Gastroesophageal sphincter (tissue), 4 donors: ENCODE data around the gene COX19. TPM values are rescaled to one million over a fixed set of nuclear protein-coding genes. Genes with fewer than 3 reads are reported as not detected.
A peak's percentile ranks its signal among the peaks of the same experiment; 100 is the strongest.

Experiments used
- ATAC-seq: fragments of 150-250 bp; one replicate; pipeline ENCODE4 v1.9.1; 2016; ENCODE audit warnings: mild to moderate bottlenecking, moderate library complexity
- H3K27ac ChIP-seq, 4 donors: fragments of 200-600 bp; sonication (generic) in 3 of 4; 1 replicate in 3 of 4; 2 replicates in 1 of 4; pipeline ENCODE4 v1.5.1; 2016 to 2019
- H3K27me3 ChIP-seq: fragments of 200-600 bp; sonication (generic); one replicate; pipeline ENCODE4 v1.5.1; 2019
- H3K36me3 ChIP-seq, 2 donors: fragments of 200-600 bp; sonication (generic); one replicate each; pipeline ENCODE4 v1.5.1; 2019; ENCODE audit warnings: control low read depth in 1 of 2
- H3K4me1 ChIP-seq, 3 donors: fragments of 200-600 bp; sonication (generic); 1 replicate in 2 of 3; 2 replicates in 1 of 3; pipeline ENCODE4 v1.5.1; 2016 to 2019; ENCODE audit warnings: control low read depth in 2 of 3
- H3K4me3 ChIP-seq, 2 donors: fragments of 200-600 bp; sonication (generic); one replicate each; pipeline ENCODE4 v1.5.1; 2019; ENCODE audit warnings: mild to moderate bottlenecking in 1 of 2, moderate library complexity in 1 of 2
- H3K9me3 ChIP-seq, 3 donors: fragments of 200-600 bp; sonication (generic); one replicate each; pipeline ENCODE4 v1.5.1; 2017 to 2019; ENCODE audit warnings: control low read depth in 2 of 3
- EP300 ChIP-seq: sonication (generic); formaldehyde crosslinking; IDR thresholded peaks from one replicate; pipeline ENCODE4 v1.6.1; 2017; ENCODE audit warnings: antibody characterized with exemption, mild to moderate bottlenecking
- POLR2A ChIP-seq, 2 donors: fragments of 450-650 bp; IDR thresholded peaks; one replicate each; pipeline ENCODE4 v1.6.1; 2017; ENCODE audit warnings: antibody characterized with exemption in 2 of 2, mild to moderate bottlenecking in 2 of 2, moderate library complexity in 1 of 2
- POLR2AphosphoS5 ChIP-seq: sonication (generic); formaldehyde crosslinking; IDR thresholded peaks from one replicate; pipeline ENCODE4 v1.6.1; 2017; ENCODE audit warnings: antibody characterized with exemption
- WGBS, 2 donors: methylation state at CpG; one replicate each; pipeline ENCODE4 v1.1.5; 2018; ENCODE audit warnings: low coverage in 1 of 2; 5-methylcytosine and 5-hydroxymethylcytosine counted together
- total RNA-seq, 4 donors: library from RNA; depleted of rRNA; stranded (reverse); fragments of >200 nt; gene quantifications; one replicate each; pipeline ENCODE4 v1.1.0, GENCODE V29; 2016
- TF ChIP-seq, protein P1 (sequence below), 4 experiments: fragments of 200-600 bp in 2 of 4; fragments of 450-650 bp in 2 of 4; sonication (generic) in 1 of 4; IDR thresholded peaks; one replicate each; pipeline ENCODE4 v1.5.1; 2017 to 2019; ENCODE audit warnings: antibody characterized with exemption in 4 of 4, mild to moderate bottlenecking in 2 of 4, moderate library complexity in 2 of 4

COX19 gene
- total RNA-seq, 4 donors from 2014 or later = 6.0 to 16.7 (median 12.0) TPM

- Histone ChIP-seq H3K9me3 (no peaks in the 10 kb centered on the region), H3K4me3 (no peak overlapping the region), H3K4me1 (peaks cover 0 to 58% (median 2%) of the 10 kb centered on the region in 3 donors), H3K27ac (peak overlapping the region in 1 of 4 donors; percentile 73), H3K27me3 (no peaks in the 10 kb centered on the region), H3K36me3 (peaks cover 0 to 6% of the 10 kb centered on the region in 2 donors)
- no CpG with 5 or more reads among the region's 36 CpGs for WGBS, 2 donors
- ATAC-seq = no peak
- TF ChIP-seq EP300 = no peak
- TF ChIP-seq, protein P1, sequence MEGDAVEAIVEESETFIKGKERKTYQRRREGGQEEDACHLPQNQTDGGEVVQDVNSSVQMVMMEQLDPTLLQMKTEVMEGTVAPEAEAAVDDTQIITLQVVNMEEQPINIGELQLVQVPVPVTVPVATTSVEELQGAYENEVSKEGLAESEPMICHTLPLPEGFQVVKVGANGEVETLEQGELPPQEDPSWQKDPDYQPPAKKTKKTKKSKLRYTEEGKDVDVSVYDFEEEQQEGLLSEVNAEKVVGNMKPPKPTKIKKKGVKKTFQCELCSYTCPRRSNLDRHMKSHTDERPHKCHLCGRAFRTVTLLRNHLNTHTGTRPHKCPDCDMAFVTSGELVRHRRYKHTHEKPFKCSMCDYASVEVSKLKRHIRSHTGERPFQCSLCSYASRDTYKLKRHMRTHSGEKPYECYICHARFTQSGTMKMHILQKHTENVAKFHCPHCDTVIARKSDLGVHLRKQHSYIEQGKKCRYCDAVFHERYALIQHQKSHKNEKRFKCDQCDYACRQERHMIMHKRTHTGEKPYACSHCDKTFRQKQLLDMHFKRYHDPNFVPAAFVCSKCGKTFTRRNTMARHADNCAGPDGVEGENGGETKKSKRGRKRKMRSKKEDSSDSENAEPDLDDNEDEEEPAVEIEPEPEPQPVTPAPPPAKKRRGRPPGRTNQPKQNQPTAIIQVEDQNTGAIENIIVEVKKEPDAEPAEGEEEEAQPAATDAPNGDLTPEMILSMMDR (IDR thresholded peaks at IDR 0.05) = no peak
- TF ChIP-seq POLR2AphosphoS5 = no peak
- TF ChIP-seq POLR2A (IDR thresholded peaks at IDR 0.05) = no peak
These were observed 53.6 kb downstream of the COX19 start for GRCh38 chr7:921581-922333.

DNA sequence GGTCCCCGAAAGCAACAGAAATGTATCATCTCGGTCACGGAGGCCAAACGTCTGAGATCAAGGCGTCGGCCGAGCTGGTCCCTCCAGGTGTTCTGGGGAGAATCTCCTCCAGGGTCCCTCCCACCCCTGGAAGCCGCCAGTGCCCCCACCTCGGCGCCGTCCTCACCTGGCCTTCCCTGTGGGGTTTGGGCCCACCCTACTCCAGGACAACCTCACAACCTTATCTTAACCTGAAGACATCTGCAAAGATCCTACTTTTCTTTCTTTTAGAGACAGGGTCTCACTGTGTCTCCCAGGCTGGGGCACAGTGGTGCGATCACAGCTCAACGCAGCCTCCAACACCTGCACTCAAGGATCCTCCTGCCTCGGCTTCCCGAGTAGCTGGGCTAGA lies 54.3 kb downstream of the COX19 start:
- Histone ChIP-seq H3K36me3 (peaks cover 0 to 6% of the 10 kb centered on the region in 2 donors), H3K27ac (no peak overlapping the region)

GRCh38 chr7:920351-921070 lies 54.8 kb downstream of the COX19 start:
- WGBS, 2 donors = no CpG with 5 or more reads among the region's 40 CpGs
- peaks cover 0 to 56% (median 8%) of the 10 kb centered on the region in 3 donors for H3K4me1 ChIP-seq

More for the DNA sequence above, 54.3 kb downstream of the COX19 start:
- Histone ChIP-seq H3K27me3 (no peaks in the 10 kb centered on the region), H3K9me3 (no peaks in the 10 kb centered on the region), H3K4me1 (peaks cover 0 to 59% (median 8%) of the 10 kb centered on the region in 3 donors), H3K4me3 (no peak overlapping the region)
- WGBS, 2 donors = 93 to 100% methylated on average over 2 to 3 of the region's 15 CpGs
- no peak for ATAC-seq
- no peak for TF ChIP-seq POLR2AphosphoS5
- TF ChIP-seq POLR2A (IDR thresholded peaks at IDR 0.05) = no peak
- no peak for TF ChIP-seq EP300
- TF ChIP-seq, protein P1 (IDR thresholded peaks at IDR 0.05) = no peak

DNA sequence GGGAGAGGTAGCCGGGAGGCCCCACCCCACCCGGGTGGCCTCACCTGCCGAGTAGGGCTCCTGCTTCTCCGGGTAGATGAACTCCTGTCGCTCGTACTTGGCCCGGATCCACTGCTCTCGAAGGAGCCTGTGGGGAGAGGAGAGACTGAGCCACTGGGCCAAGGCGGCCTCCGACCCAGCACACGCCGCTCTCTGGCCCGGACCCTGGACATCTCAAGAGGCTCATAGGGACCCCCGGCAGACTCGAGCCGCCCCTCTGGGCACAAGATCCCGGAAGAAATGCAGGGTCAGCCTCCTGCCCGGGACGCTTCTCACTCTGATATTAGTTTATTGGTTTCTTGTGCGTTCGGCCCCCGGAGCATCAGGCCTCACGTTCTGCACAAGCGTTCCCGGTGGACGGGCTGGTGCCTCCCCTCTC lies 55.4 kb downstream of the COX19 start:
- TF ChIP-seq, protein P1 (IDR thresholded peaks at IDR 0.05) = no peak
- TF ChIP-seq POLR2A (IDR thresholded peaks at IDR 0.05) (no peak), POLR2AphosphoS5 (no peak), EP300 (no peak)
- 86% methylated on average over 23 of the region's 26 CpGs; no CpG with 5 or more reads in 1 of the 2 donors for WGBS, 2 donors
- Histone ChIP-seq H3K36me3 (peaks cover 0 to 6% of the 10 kb centered on the region in 2 donors), H3K4me3 (no peak overlapping the region), H3K27me3 (no peaks in the 10 kb centered on the region), H3K4me1 (peaks cover 0 to 51% (median 8%) of the 10 kb centered on the region in 3 donors), H3K9me3 (no peaks in the 10 kb centered on the region), H3K27ac (no peak overlapping the region)
- ATAC-seq = no peak

More at GRCh38 chr7:920351-921070, 54.8 kb downstream of the COX19 start:
- Histone ChIP-seq H3K27me3 (no peaks in the 10 kb centered on the region), H3K4me3 (no peak overlapping the region), H3K36me3 (peaks cover 0 to 6% of the 10 kb centered on the region in 2 donors), H3K9me3 (no peaks in the 10 kb centered on the region), H3K27ac (no peak overlapping the region)
- no peak for TF ChIP-seq POLR2A (IDR thresholded peaks at IDR 0.05)
- TF ChIP-seq, protein P1 (IDR thresholded peaks at IDR 0.05) = no peak
- no peak for TF ChIP-seq POLR2AphosphoS5
- no peak for TF ChIP-seq EP300
- ATAC-seq = no peak
